B cell (primary cell): ENCODE measurements around the gene LAMTOR3. TPM values are rescaled to one million over a fixed set of nuclear protein-coding genes. Genes with fewer than 3 reads are reported as not detected.

Source experiments
- ATAC-seq: fragments of 200-7000 bp; cut with Tn5 transposase; one replicate; pipeline ENCODE4 v1.10.0; 2021; ENCODE audit warnings: low read depth, mild to moderate bottlenecking, moderate number of reproducible peaks, moderate library complexity
- CTCF ChIA-PET: fragments of 350-600 bp; sonication (Branson Sonifier 250); formaldehyde crosslinking; loops from one replicate; lab custom pipeline; 2021; ENCODE audit warnings: antibody characterized with exemption, inconsistent platforms; lab: Charles Lee
- POLR2A ChIA-PET: fragments of 350-600 bp; sonication (Branson Sonifier 250); formaldehyde crosslinking; loops from one replicate; lab custom pipeline; 2021; ENCODE audit warnings: antibody characterized with exemption; lab: Charles Lee
- DNase-seq: peaks from one replicate; pipeline ENCODE4 v3.0.0; 2013
- H2AFZ ChIP-seq: 2 replicates; pipeline ENCODE4 v1.6.1; 2012; ENCODE audit warnings: mild to moderate bottlenecking, low read depth, low read length; ENCODE audit not compliant: insufficient read depth, poor library complexity, severe bottlenecking
- H3K27ac ChIP-seq, 2 donors: 1 replicate in 1 of 2; 2 replicates in 1 of 2; pipeline ENCODE4 v1.5.1; 2012 to 2013; ENCODE audit warnings: low read length in 2 of 2, mild to moderate bottlenecking in 2 of 2, moderate library complexity in 1 of 2
- H3K27me3 ChIP-seq, 4 experiments: fragments of 200-600 bp in 1 of 4; sonication (generic) in 1 of 4; replicated peaks in 1 of 4; 1 replicate in 2 of 4; 2 replicates in 2 of 4; pipeline versions ENCODE4 v1.6.1 to v1.7.0; 2013 to 2016; ENCODE audit warnings: low read length in 3 of 4, mild to moderate bottlenecking in 2 of 4, mixed read lengths in 1 of 4, moderate library complexity in 1 of 4; ENCODE audit not compliant: insufficient read depth in 4 of 4, control insufficient read depth in 3 of 4; ENCODE audit errors: control extremely low read depth in 1 of 4
- H3K36me3 ChIP-seq, 2 experiments: replicated peaks in 1 of 2; 1 replicate in 1 of 2; 2 replicates in 1 of 2; pipeline versions ENCODE4 v1.6.1 to v1.7.1; 2013; ENCODE audit warnings: low read length in 1 of 2; ENCODE audit not compliant: insufficient read depth in 2 of 2, control insufficient read depth in 1 of 2; ENCODE audit errors: control extremely low read depth in 1 of 2, extremely low read depth in 1 of 2
- H3K4me1 ChIP-seq, 2 donors: fragments of 200-600 bp in 1 of 2; sonication (generic) in 1 of 2; 1 replicate in 1 of 2; 2 replicates in 1 of 2; pipeline versions ENCODE4 v1.5.1 to v1.6.1; 2013 to 2017; ENCODE audit warnings: low read length in 2 of 2; ENCODE audit not compliant: control insufficient read depth in 2 of 2, insufficient read depth in 2 of 2
- H3K4me2 ChIP-seq: replicated peaks from 2 replicates; pipeline ENCODE3; 2012; ENCODE audit warnings: mild to moderate bottlenecking, low read depth, low read length; ENCODE audit not compliant: poor library complexity, severe bottlenecking
- H3K4me3 ChIP-seq, 5 experiments: fragments of 200-600 bp in 1 of 5; sonication (generic) in 1 of 5; 1 replicate in 3 of 5; 2 replicates in 2 of 5; pipeline versions ENCODE4 v1.5.1 to v1.7.0; 2011 to 2016; ENCODE audit warnings: low read length in 4 of 5, mild to moderate bottlenecking in 4 of 5, low read depth in 2 of 5, control low read depth in 1 of 5, moderate library complexity in 1 of 5; ENCODE audit not compliant: insufficient read depth in 1 of 5; ENCODE audit errors: control extremely low read depth in 1 of 5, extremely low read depth in 1 of 5
- H3K79me2 ChIP-seq: fragments of 200-600 bp; sonication (generic); one replicate; pipeline ENCODE4 v1.6.0; 2016; ENCODE audit warnings: low read length; ENCODE audit not compliant: control insufficient read depth, insufficient read depth
- H3K9ac ChIP-seq: fragments of 200-600 bp; sonication (generic); 2 replicates; pipeline ENCODE4 v1.6.1; 2017; ENCODE audit warnings: mild to moderate bottlenecking, low read length, moderate library complexity
- H3K9me3 ChIP-seq, 3 donors: one replicate each; pipeline versions ENCODE4 v1.6.1 to v1.7.1; 2013; ENCODE audit warnings: low read length in 2 of 3; ENCODE audit not compliant: control insufficient read depth in 2 of 3, insufficient read depth in 1 of 3; ENCODE audit errors: control extremely low read depth in 1 of 3
- H4K20me1 ChIP-seq: 2 replicates; pipeline ENCODE4 v1.6.0; 2012; ENCODE audit warnings: mild to moderate bottlenecking, low read length; ENCODE audit not compliant: insufficient read depth, control insufficient read depth, poor library complexity, severe bottlenecking
- H3K27ac Mint-ChIP-seq: one replicate; pipeline ENCODE4 v1.8.0; 2021; ENCODE audit warnings: mixed read lengths
- H3K27me3 Mint-ChIP-seq: one replicate; pipeline ENCODE4 v1.8.0; 2021; ENCODE audit warnings: mixed read lengths
- H3K4me1 Mint-ChIP-seq: one replicate; pipeline ENCODE4 v1.8.0; 2021; ENCODE audit warnings: mixed read lengths
- H3K4me3 Mint-ChIP-seq: one replicate; pipeline ENCODE4 v1.8.0; 2021; ENCODE audit warnings: mixed read lengths
- H3K9me3 Mint-ChIP-seq: one replicate; pipeline ENCODE4 v1.8.0; 2022; ENCODE audit warnings: mixed read lengths; ENCODE audit not compliant: insufficient read depth
- EZH2 ChIP-seq: IDR thresholded peaks from 2 replicates; pipeline ENCODE4 v1.6.1; 2012; ENCODE audit warnings: borderline replicate concordance, low read depth, mild to moderate bottlenecking, moderate library complexity, low read length; ENCODE audit not compliant: insufficient read depth, poor library complexity, severe bottlenecking
- WGBS: methylation state at CpG from one replicate; pipeline ENCODE4 v1.1.5; 2013; ENCODE audit warnings: missing lambda C conversion rate; ENCODE audit not compliant: insufficient coverage; 5-methylcytosine and 5-hydroxymethylcytosine counted together
- intact Hi-C: fragments of 100-400 bp; cut with micrococcal nuclease; formaldehyde crosslinking; loops from one replicate; pipeline ENCODE4 v1.10.0; 2022
- polyA plus RNA-seq: library from polyadenylated mRNA; depleted of rRNA; stranded (reverse); fragments of >200 nt; gene quantifications from 2 replicates; pipeline ENCODE4 v1.2.3, GENCODE V29; 2012
- total RNA-seq, 2 donors: library from RNA; stranded (reverse); fragments of 120-200 nt in 1 of 2; gene quantifications; 1 replicate in 1 of 2; 2 replicates in 1 of 2; pipeline versions ENCODE4 v1.2.3 to v1.2.4, GENCODE V29; 2013 to 2022
- TF ChIP-seq, protein P1 (sequence below): fragments of 200-600 bp; IDR thresholded peaks from one replicate; pipeline ENCODE4 v1.8.0; 2022; ENCODE audit warnings: antibody characterized with exemption, mild to moderate bottlenecking

The LAMTOR3 gene
- total and polyA plus RNA-seq, 2 donors (not counting 1 experiment from before 2014, with no cell fraction given), result 8.0 to 18.0 TPM

DNA sequence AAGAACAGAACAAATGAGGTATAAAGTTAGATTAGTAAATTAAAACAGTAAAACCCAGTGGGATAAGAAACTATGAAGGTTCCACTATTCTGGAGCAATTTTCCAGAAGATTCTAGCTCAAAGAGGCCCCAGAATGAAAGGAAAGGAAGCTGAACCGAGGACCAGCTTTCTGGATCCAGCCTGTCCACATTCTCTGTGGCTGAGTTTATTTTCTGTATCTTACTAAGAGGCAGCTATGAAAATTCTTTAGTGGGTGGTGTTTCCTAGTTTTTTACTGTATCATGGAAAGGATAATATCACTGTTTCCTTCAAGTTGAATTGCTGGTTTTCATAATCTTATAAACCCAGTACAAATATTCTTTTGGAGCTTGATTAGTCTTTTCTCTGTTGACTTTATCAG is 65.8 kb downstream of the LAMTOR3 start:
- H3K27me3 Mint-ChIP-seq, result no peaks in the 10 kb centered on the region
- peak overlapping the region; percentile 4 for H3K4me2 ChIP-seq
- peaks cover 41 to 64% of the 10 kb centered on the region in 2 donors for H3K4me1 ChIP-seq
- H3K9me3 Mint-ChIP-seq, result no peaks in the 10 kb centered on the region
- WGBS, result no CpG with 5 or more reads among the region's 1 CpG
- no peak overlapping the region for H3K9ac ChIP-seq
- peak overlapping the region in 1 of 2 donors; percentile 27 for H3K27ac ChIP-seq
- peaks cover 72% of the 10 kb centered on the region for H3K4me1 Mint-ChIP-seq
- H3K36me3 ChIP-seq, result peaks cover 0 to 32% of the 10 kb centered on the region in 2 experiments
- DNase-seq (no peak), ATAC-seq (no peak)
- H3K27ac Mint-ChIP-seq, result no peak overlapping the region
- H4K20me1 ChIP-seq, result peaks cover 92% of the 10 kb centered on the region
- H3K9me3 ChIP-seq, result no peaks in the 10 kb centered on the region
- no peak overlapping the region for H3K4me3 Mint-ChIP-seq
- ChIA-PET CTCF (interaction anchor here (1.1 to 1.4 kb wide), 2 partner anchors 12 to 21 kb away, joined by 4 to 5 read pairs; partner anchors contain the start of gene DAPP1), POLR2A (interaction anchor here (1.5 kb wide), 1 partner anchor 11 kb away, joined by 5 read pairs; no protein-coding TSS in a partner anchor)
- peaks cover 97% of the 10 kb centered on the region for H3K79me2 ChIP-seq
- intact Hi-C loops, result no loop called here
- H3K4me3 ChIP-seq, result no peak overlapping the region
- no peak overlapping the region for H2AFZ ChIP-seq
- TF ChIP-seq EZH2, result no peak
- TF ChIP-seq, protein P1, sequence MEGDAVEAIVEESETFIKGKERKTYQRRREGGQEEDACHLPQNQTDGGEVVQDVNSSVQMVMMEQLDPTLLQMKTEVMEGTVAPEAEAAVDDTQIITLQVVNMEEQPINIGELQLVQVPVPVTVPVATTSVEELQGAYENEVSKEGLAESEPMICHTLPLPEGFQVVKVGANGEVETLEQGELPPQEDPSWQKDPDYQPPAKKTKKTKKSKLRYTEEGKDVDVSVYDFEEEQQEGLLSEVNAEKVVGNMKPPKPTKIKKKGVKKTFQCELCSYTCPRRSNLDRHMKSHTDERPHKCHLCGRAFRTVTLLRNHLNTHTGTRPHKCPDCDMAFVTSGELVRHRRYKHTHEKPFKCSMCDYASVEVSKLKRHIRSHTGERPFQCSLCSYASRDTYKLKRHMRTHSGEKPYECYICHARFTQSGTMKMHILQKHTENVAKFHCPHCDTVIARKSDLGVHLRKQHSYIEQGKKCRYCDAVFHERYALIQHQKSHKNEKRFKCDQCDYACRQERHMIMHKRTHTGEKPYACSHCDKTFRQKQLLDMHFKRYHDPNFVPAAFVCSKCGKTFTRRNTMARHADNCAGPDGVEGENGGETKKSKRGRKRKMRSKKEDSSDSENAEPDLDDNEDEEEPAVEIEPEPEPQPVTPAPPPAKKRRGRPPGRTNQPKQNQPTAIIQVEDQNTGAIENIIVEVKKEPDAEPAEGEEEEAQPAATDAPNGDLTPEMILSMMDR, result no peak
- H3K27me3 ChIP-seq, result no peaks in the 10 kb centered on the region

Other genes starting within 250 kb of the LAMTOR3 start
- not detected in 2 replicates for gene C4orf54, start 236.6 kb downstream of the LAMTOR3 start, total RNA-seq
- gene C4orf54, start 236.6 kb downstream of the LAMTOR3 start, polyA plus RNA-seq, result not detected in 2 replicates
- gene DAPP1, start 77.6 kb downstream of the LAMTOR3 start, total RNA-seq, result 166 and 169 TPM in 2 replicates
- gene DAPP1, start 77.6 kb downstream of the LAMTOR3 start, polyA plus RNA-seq, result 76.0 and 82.5 TPM in 2 replicates
- 64.9 and 73.4 TPM in 2 replicates for gene DNAJB14, start 52.2 kb upstream of the LAMTOR3 start, total RNA-seq
- 14.4 and 14.7 TPM in 2 replicates for gene DNAJB14, start 52.2 kb upstream of the LAMTOR3 start, polyA plus RNA-seq
- 93.2 and 95.9 TPM in 2 replicates for gene H2AZ1, start 55.8 kb upstream of the LAMTOR3 start, total RNA-seq
- 105 and 164 TPM in 2 replicates for gene H2AZ1, start 55.8 kb upstream of the LAMTOR3 start, polyA plus RNA-seq